Neural progenitor cell (in vitro differentiated cells): Measurements from ENCODE around the gene SMIM27. TPM values are rescaled to one million over a fixed set of nuclear protein-coding genes. Genes with fewer than 3 reads are reported as not detected.

ENCODE experiments used
- DNase-seq: peaks from one replicate; pipeline ENCODE4 v3.0.0-alpha.2; 2016; ENCODE audit warnings: low spot score
- H2AFZ ChIP-seq: fragments of 200-600 bp; sonication (generic); replicated peaks from 2 replicates; pipeline ENCODE4 v1.6.1; 2016; ENCODE audit warnings: antibody characterized with exemption
- H3F3A ChIP-seq: fragments of 200-600 bp; sonication (generic); 2 replicates; pipeline ENCODE4 v1.6.1; 2016; ENCODE audit warnings: antibody characterized with exemption, low read depth
- H3K27ac ChIP-seq: fragments of 200-600 bp; sonication (generic); 2 replicates; pipeline ENCODE4 v1.5.1; 2016; ENCODE audit warnings: mild to moderate bottlenecking
- H3K27me3 ChIP-seq: fragments of 200-600 bp; sonication (generic); 2 replicates; pipeline ENCODE4 v1.6.1; 2016; ENCODE audit warnings: mild to moderate bottlenecking, moderate library complexity
- H3K36me3 ChIP-seq: fragments of 200-600 bp; sonication (generic); 2 replicates; pipeline ENCODE4 v1.5.1; 2016
- H3K4me1 ChIP-seq: fragments of 200-600 bp; sonication (generic); 2 replicates; pipeline ENCODE4 v1.6.1; 2016; ENCODE audit warnings: mixed run types
- H3K4me2 ChIP-seq: fragments of 200-600 bp; sonication (generic); 2 replicates; pipeline ENCODE4 v1.6.1; 2016
- H3K4me3 ChIP-seq: fragments of 200-600 bp; sonication (generic); 2 replicates; pipeline ENCODE4 v1.5.1; 2016
- H3K79me2 ChIP-seq: fragments of 200-600 bp; sonication (generic); 2 replicates; pipeline ENCODE4 v1.6.1; 2016; ENCODE audit warnings: low read depth
- H3K9ac ChIP-seq: fragments of 200-600 bp; sonication (generic); 2 replicates; pipeline ENCODE4 v1.6.1; 2016
- H3K9me3 ChIP-seq: fragments of 200-600 bp; sonication (generic); 2 replicates; pipeline ENCODE4 v1.5.1; 2016; ENCODE audit warnings: low read depth
- H4K20me1 ChIP-seq: fragments of 200-600 bp; sonication (generic); 2 replicates; pipeline ENCODE4 v1.6.1; 2016; ENCODE audit warnings: low read depth
- H3K27ac Mint-ChIP-seq: 3 replicates; pipeline ENCODE4 v1.8.0; 2021; ENCODE audit warnings: mixed read lengths
- H3K27me3 Mint-ChIP-seq: 2 replicates; pipeline ENCODE4 v1.8.0; 2022; ENCODE audit warnings: low read depth, mild to moderate bottlenecking, inconsistent platforms, moderate library complexity, mixed read lengths; ENCODE audit not compliant: insufficient read depth
- H3K36me3 Mint-ChIP-seq: 3 replicates; pipeline ENCODE4 v1.8.0; 2021; ENCODE audit warnings: mixed read lengths
- H3K4me1 Mint-ChIP-seq: 3 replicates; pipeline ENCODE4 v1.8.0; 2021; ENCODE audit warnings: mixed read lengths
- H3K4me3 Mint-ChIP-seq: 3 replicates; pipeline ENCODE4 v1.8.0; 2021; ENCODE audit warnings: mild to moderate bottlenecking, moderate library complexity, mixed read lengths
- H3K9me3 Mint-ChIP-seq: 3 replicates; pipeline ENCODE4 v1.8.0; 2020; ENCODE audit warnings: mixed read lengths
- EZH2 ChIP-seq: fragments of 200-600 bp; sonication (generic); IDR thresholded peaks from 2 replicates; pipeline ENCODE4 v1.6.1; 2017; ENCODE audit warnings: antibody characterized with exemption, mild to moderate bottlenecking, moderate library complexity
- EZH2phosphoT487 ChIP-seq: fragments of 200-600 bp; sonication (generic); IDR thresholded peaks from 2 replicates; pipeline ENCODE4 v1.6.1; 2017; ENCODE audit warnings: antibody characterized with exemption
- total RNA-seq: library from RNA; depleted of rRNA; stranded (reverse); fragments of >200 nt; gene quantifications from 2 replicates; pipeline ENCODE4 v1.2.3, GENCODE V29; 2015; ENCODE audit warnings: low replicate concordance
- TF ChIP-seq, protein P1 (sequence below): fragments of 200-600 bp; sonication (generic); IDR thresholded peaks from 2 replicates; pipeline ENCODE4 v1.5.1; 2017; ENCODE audit warnings: antibody characterized with exemption, mild to moderate bottlenecking

Gene SMIM27
- total RNA-seq, 1 donor from 2014 or later: 9.7 TPM

DNA sequence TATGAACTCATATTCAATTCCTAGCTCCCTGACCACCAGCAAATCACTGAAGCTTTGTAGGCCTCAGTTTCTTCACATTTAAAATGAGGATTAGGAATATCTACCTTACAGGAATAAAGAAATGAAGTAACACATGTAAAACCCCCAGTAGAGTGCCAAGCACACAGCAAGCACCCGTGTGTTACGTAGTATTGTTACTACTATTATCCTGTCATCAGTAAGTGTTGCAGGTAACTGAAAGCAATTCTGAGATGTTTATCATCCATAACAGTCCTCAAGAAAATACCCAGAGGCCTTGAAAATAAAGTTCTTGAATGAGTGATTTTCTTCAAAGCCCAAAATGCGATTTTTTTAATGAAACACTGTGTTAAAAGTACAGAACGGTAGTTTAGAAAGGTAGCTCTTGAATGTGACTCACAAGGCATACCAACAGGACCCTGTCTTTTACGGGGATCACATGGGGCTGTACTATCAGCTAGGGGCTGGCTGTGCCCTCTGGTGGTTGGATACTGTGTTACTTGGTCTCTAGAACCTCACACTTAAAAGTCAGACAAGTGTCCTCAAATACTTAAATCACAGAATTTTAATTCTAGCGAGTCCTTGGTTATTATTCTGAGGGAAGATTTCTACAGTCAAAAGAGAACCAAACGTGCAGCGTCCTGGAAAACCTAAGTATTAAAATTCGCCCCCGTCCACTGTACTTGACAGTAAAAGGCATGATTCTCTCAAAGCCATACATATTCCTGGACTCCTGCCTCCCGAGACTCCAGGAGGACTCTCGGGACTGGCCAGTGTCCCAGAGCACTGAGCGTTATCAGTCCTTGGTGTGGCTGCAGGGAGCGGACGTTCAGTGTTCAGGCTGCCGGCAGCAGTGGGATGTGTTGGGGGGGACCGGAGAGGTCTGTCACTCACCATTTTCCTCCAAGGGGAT is 20.1 kb downstream of the SMIM27 start:
- Histone ChIP-seq H3K4me1 (peaks cover 18% of the 10 kb centered on the region), H3K9me3 (no peaks in the 10 kb centered on the region), H3K4me2 (peak overlapping the region; percentile 90), H3K27ac (peak overlapping the region; percentile 85), H3K27me3 (no peaks in the 10 kb centered on the region), H4K20me1 (peaks cover 18% of the 10 kb centered on the region), H3K36me3 (no peaks in the 10 kb centered on the region), H2AFZ (peak overlapping the region; percentile 92), H3K9ac (peak overlapping the region; percentile 88), H3F3A (peaks cover 13% of the 10 kb centered on the region), H3K79me2 (peaks cover 46% of the 10 kb centered on the region), H3K4me3 (peak overlapping the region; percentile 98)
- peaks cover 18% of the 10 kb centered on the region for H3K4me1 Mint-ChIP-seq
- no peaks in the 10 kb centered on the region for H3K9me3 Mint-ChIP-seq
- H3K27ac Mint-ChIP-seq: peak overlapping the region; percentile 99
- peaks cover 5% of the 10 kb centered on the region for H3K27me3 Mint-ChIP-seq
- peaks cover 10% of the 10 kb centered on the region for H3K36me3 Mint-ChIP-seq
- peak; percentile 85 for DNase-seq
- no peak for TF ChIP-seq EZH2
- TF ChIP-seq, protein P1, sequence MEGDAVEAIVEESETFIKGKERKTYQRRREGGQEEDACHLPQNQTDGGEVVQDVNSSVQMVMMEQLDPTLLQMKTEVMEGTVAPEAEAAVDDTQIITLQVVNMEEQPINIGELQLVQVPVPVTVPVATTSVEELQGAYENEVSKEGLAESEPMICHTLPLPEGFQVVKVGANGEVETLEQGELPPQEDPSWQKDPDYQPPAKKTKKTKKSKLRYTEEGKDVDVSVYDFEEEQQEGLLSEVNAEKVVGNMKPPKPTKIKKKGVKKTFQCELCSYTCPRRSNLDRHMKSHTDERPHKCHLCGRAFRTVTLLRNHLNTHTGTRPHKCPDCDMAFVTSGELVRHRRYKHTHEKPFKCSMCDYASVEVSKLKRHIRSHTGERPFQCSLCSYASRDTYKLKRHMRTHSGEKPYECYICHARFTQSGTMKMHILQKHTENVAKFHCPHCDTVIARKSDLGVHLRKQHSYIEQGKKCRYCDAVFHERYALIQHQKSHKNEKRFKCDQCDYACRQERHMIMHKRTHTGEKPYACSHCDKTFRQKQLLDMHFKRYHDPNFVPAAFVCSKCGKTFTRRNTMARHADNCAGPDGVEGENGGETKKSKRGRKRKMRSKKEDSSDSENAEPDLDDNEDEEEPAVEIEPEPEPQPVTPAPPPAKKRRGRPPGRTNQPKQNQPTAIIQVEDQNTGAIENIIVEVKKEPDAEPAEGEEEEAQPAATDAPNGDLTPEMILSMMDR: peak; percentile 78
- no peak for TF ChIP-seq EZH2phosphoT487
- peak overlapping the region; percentile 99 for H3K4me3 Mint-ChIP-seq

DNA sequence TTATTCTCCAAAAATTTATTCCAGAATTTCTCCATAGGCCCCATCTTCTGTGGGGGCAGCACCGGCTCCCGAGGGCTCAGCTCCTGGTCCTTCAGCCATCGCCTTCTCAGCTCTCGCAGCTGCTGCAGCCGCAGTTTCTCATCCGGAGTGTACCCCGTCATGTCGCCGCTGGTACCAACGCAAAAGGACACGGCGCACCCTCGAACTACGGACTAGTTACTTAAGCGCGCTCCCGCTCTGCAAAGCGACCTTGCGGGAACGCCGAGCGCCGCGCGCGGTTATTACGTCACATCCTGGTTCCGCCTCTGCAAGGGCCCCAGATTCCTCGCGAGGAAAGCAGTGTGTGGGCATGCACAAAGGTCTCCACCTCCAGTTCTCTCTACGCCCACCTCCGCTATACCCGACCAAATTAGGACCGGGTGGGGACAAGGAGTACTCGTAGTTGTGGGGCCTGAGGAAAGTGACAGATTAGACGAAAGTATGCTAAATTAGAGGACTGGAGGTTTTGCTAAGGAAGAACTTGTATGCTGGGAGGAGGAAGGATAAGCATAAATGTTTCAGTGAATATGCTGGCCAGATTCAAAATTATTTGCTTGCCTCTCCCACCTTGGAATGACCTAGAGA is 20.9 kb downstream of the SMIM27 start, which contains the start of gene NDUFB6:
Gene NDUFB6 (minus strand): TSS at position 260 of the 624 bp plus-strand sequence. CDS start 99 bp downstream, at position 161.
- H3K9me3 Mint-ChIP-seq: no peaks in the 10 kb centered on the region
- peak within 1 kb of the TSS; percentile 85 for H3K27ac ChIP-seq
- peak within 1 kb of the TSS; percentile 88 for H3K9ac ChIP-seq
- H3K9me3 ChIP-seq: no peaks in the 10 kb centered on the region
- peak within 1 kb of the TSS; percentile 98 for H3K4me3 ChIP-seq
- H3K36me3 Mint-ChIP-seq: peaks cover 7% of the 10 kb centered on the region
- H3F3A ChIP-seq: peaks cover 13% of the 10 kb centered on the region
- H3K27me3 ChIP-seq: no peaks in the 10 kb centered on the region
- peaks cover 40% of the 10 kb centered on the region for H3K79me2 ChIP-seq
- no peak for TF ChIP-seq EZH2phosphoT487
- TF ChIP-seq, protein P1: no peak
- H3K4me2 ChIP-seq: peak within 1 kb of the TSS; percentile 90
- peaks cover 18% of the 10 kb centered on the region for H3K4me1 Mint-ChIP-seq
- H3K27me3 Mint-ChIP-seq: peaks cover 5% of the 10 kb centered on the region
- peak within 1 kb of the TSS; percentile 99 for H3K27ac Mint-ChIP-seq
- H4K20me1 ChIP-seq: peaks cover 18% of the 10 kb centered on the region
- H3K4me3 Mint-ChIP-seq: peak within 1 kb of the TSS; percentile 99
- peak; percentile 96 for DNase-seq
- H3K36me3 ChIP-seq: no peaks in the 10 kb centered on the region
- H3K4me1 ChIP-seq: peaks cover 18% of the 10 kb centered on the region
- peak within 1 kb of the TSS; percentile 92 for H2AFZ ChIP-seq

DNA sequence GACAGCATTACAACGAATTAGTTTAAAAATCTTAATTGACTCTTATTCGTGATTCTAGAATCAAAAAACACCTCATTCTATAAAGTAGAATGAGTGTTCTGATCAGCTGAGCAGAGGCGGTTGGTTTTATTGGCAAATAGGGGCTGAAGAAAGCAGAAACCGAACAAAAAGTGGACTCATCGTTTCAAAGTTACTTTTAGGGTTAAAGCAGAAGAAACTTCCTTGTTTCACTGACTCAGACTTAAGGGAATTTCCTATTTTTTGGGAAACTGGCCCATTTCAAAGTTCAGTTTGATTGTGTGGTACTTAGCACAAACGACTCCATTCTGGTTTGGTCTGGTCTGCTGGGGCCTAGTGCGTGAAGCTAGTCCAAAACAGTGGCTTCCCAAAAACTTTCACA is 21.7 kb downstream of the SMIM27 start:
- H3K36me3 Mint-ChIP-seq: peaks cover 3% of the 10 kb centered on the region
- H3K4me3 Mint-ChIP-seq: peak overlapping the region; percentile 99
- Histone ChIP-seq H3K9ac (no peak overlapping the region), H3K9me3 (no peaks in the 10 kb centered on the region), H3K4me1 (peaks cover 18% of the 10 kb centered on the region), H3K27ac (no peak overlapping the region), H3K4me2 (peak overlapping the region; percentile 90), H2AFZ (peak overlapping the region; percentile 92), H3K4me3 (peak overlapping the region; percentile 98), H3K27me3 (no peaks in the 10 kb centered on the region), H4K20me1 (peaks cover 18% of the 10 kb centered on the region), H3K36me3 (no peaks in the 10 kb centered on the region), H3F3A (peaks cover 13% of the 10 kb centered on the region), H3K79me2 (peaks cover 39% of the 10 kb centered on the region)
- peaks cover 7% of the 10 kb centered on the region for H3K27me3 Mint-ChIP-seq
- H3K9me3 Mint-ChIP-seq: no peaks in the 10 kb centered on the region
- TF ChIP-seq EZH2: no peak
- TF ChIP-seq EZH2phosphoT487: no peak
- TF ChIP-seq, protein P1: no peak
- DNase-seq: no peak
- H3K27ac Mint-ChIP-seq: peak overlapping the region; percentile 99
- peaks cover 18% of the 10 kb centered on the region for H3K4me1 Mint-ChIP-seq
